HAP-1 (cell line): ENCODE measurements around the gene IRF4.

ENCODE experiments used
- DNase-seq, 2 experiments: peaks; one replicate each; pipeline ENCODE4 v3.0.0-alpha.2; 2016 to 2020; ENCODE audit warnings: low spot score in 2 of 2
- H3K27me3 ChIP-seq: fragments of 250-450 bp; sonication (Bioruptor Pico); 2 replicates; pipeline ENCODE4 v1.5.1; 2020; ENCODE audit warnings: low read depth, mild to moderate bottlenecking, moderate library complexity
- H3K36me3 ChIP-seq: fragments of 250-450 bp; sonication (Bioruptor Pico); replicated peaks from 2 replicates; pipeline ENCODE4 v1.5.1; 2020; ENCODE audit warnings: mild to moderate bottlenecking
- H3K4me1 ChIP-seq: fragments of 250-450 bp; sonication (Bioruptor Pico); 2 replicates; pipeline ENCODE4 v1.5.1; 2020; ENCODE audit warnings: mild to moderate bottlenecking
- H3K4me3 ChIP-seq: fragments of 250-450 bp; sonication (Bioruptor Pico); 2 replicates; pipeline ENCODE4 v1.5.1; 2020; ENCODE audit warnings: mild to moderate bottlenecking, moderate library complexity
- H3K9me3 ChIP-seq: fragments of 250-450 bp; sonication (Bioruptor Pico); 2 replicates; pipeline ENCODE4 v1.5.1; 2020; ENCODE audit warnings: mild to moderate bottlenecking, moderate library complexity
- in situ Hi-C: fragments of 300-500 bp; cut with MboI; formaldehyde crosslinking; loops from 3 replicates; pipeline ENCODE4 v1.14.3; 2020; ENCODE audit warnings: low sequenced_read_pairs, inconsistent platforms, mixed read lengths

Gene IRF4

GRCh38 chr6:391559-392440 is at the start of gene IRF4:
TSS of gene IRF4 (plus strand) at chr6:391752. CDS start at chr6:393153, 1,401 bp downstream.
- peaks cover 61% of the 10 kb centered on the region for H3K27me3 ChIP-seq
- no peak within 1 kb of the TSS for H3K4me3 ChIP-seq
- no peaks in the 10 kb centered on the region for H3K36me3 ChIP-seq
- in situ Hi-C loops = no loop called here
- no peaks in the 10 kb centered on the region for H3K4me1 ChIP-seq
- DNase-seq = no peak
- H3K9me3 ChIP-seq = no peaks in the 10 kb centered on the region

GRCh38 chr6:341914-342831 is 49.4 kb upstream of the IRF4 start:
- no peaks in the 10 kb centered on the region for H3K4me1 ChIP-seq
- peaks cover 16% of the 10 kb centered on the region for H3K9me3 ChIP-seq
- H3K36me3 ChIP-seq = no peaks in the 10 kb centered on the region
- no peaks in the 10 kb centered on the region for H3K27me3 ChIP-seq
- in situ Hi-C loops = no loop called here
- DNase-seq = no peak
- H3K4me3 ChIP-seq = no peak overlapping the region

GRCh38 chr6:342832-343179 is 48.7 kb upstream of the IRF4 start:
- Histone ChIP-seq H3K36me3 (no peaks in the 10 kb centered on the region), H3K9me3 (peaks cover 20% of the 10 kb centered on the region), H3K4me1 (no peaks in the 10 kb centered on the region), H3K4me3 (no peak overlapping the region), H3K27me3 (no peaks in the 10 kb centered on the region)
- in situ Hi-C loops = no loop called here
- DNase-seq = no peak

- DNase-seq = no peak
- in situ Hi-C loops = no loop called here
- Histone ChIP-seq H3K9me3 (peaks cover 20% of the 10 kb centered on the region), H3K36me3 (no peaks in the 10 kb centered on the region), H3K27me3 (no peaks in the 10 kb centered on the region), H3K4me1 (no peaks in the 10 kb centered on the region), H3K4me3 (no peak overlapping the region)
Measured at GRCh38 chr6:343226-343935, 48.2 kb upstream of the IRF4 start.

- no peaks in the 10 kb centered on the region for H3K36me3 ChIP-seq
- no peak for DNase-seq
- peaks cover 20% of the 10 kb centered on the region for H3K9me3 ChIP-seq
- no peaks in the 10 kb centered on the region for H3K4me1 ChIP-seq
- no peaks in the 10 kb centered on the region for H3K27me3 ChIP-seq
- in situ Hi-C loops = no loop called here
- no peak overlapping the region for H3K4me3 ChIP-seq
Measured at GRCh38 chr6:343960-344815, 47.4 kb upstream of the IRF4 start.

GRCh38 chr6:344816-345340 is 46.7 kb upstream of the IRF4 start:
- in situ Hi-C loops = no loop called here
- Histone ChIP-seq H3K36me3 (no peaks in the 10 kb centered on the region), H3K9me3 (peaks cover 19% of the 10 kb centered on the region), H3K4me1 (no peaks in the 10 kb centered on the region), H3K27me3 (no peaks in the 10 kb centered on the region), H3K4me3 (no peak overlapping the region)
- DNase-seq = no peak

GRCh38 chr6:345747-346385 is 45.7 kb upstream of the IRF4 start:
- in situ Hi-C loops = no loop called here
- no peaks in the 10 kb centered on the region for H3K36me3 ChIP-seq
- no peaks in the 10 kb centered on the region for H3K27me3 ChIP-seq
- no peak for DNase-seq
- H3K9me3 ChIP-seq = peaks cover 16% of the 10 kb centered on the region
- H3K4me1 ChIP-seq = no peaks in the 10 kb centered on the region
- no peak overlapping the region for H3K4me3 ChIP-seq

GRCh38 chr6:346386-347030 is 45.0 kb upstream of the IRF4 start:
- Histone ChIP-seq H3K4me1 (no peaks in the 10 kb centered on the region), H3K27me3 (no peaks in the 10 kb centered on the region), H3K36me3 (no peaks in the 10 kb centered on the region), H3K4me3 (no peak overlapping the region), H3K9me3 (peaks cover 17% of the 10 kb centered on the region)
- DNase-seq = no peak
- in situ Hi-C loops = no loop called here

- in situ Hi-C loops = no loop called here
- Histone ChIP-seq H3K27me3 (no peaks in the 10 kb centered on the region), H3K4me3 (no peak overlapping the region), H3K9me3 (peaks cover 20% of the 10 kb centered on the region), H3K4me1 (no peaks in the 10 kb centered on the region), H3K36me3 (no peaks in the 10 kb centered on the region)
- no peak for DNase-seq
Measured at GRCh38 chr6:347232-347631, 44.3 kb upstream of the IRF4 start.

- no peak for DNase-seq
- Histone ChIP-seq H3K36me3 (no peaks in the 10 kb centered on the region), H3K4me1 (no peaks in the 10 kb centered on the region), H3K27me3 (no peaks in the 10 kb centered on the region), H3K9me3 (peaks cover 23% of the 10 kb centered on the region), H3K4me3 (no peak overlapping the region)
- in situ Hi-C loops = no loop called here
Measured at GRCh38 chr6:347951-348859, 43.3 kb upstream of the IRF4 start.

GRCh38 chr6:348860-349396 is 42.6 kb upstream of the IRF4 start:
- Histone ChIP-seq H3K4me3 (no peak overlapping the region), H3K9me3 (peaks cover 23% of the 10 kb centered on the region), H3K4me1 (no peaks in the 10 kb centered on the region), H3K36me3 (no peaks in the 10 kb centered on the region), H3K27me3 (no peaks in the 10 kb centered on the region)
- DNase-seq = no peak
- in situ Hi-C loops = no loop called here
